HG02840 (cell line): Measurements from ENCODE around the gene MLLT6.

Experiments used
- ATAC-seq: cut with Tn5 transposase; IDR thresholded peaks from one replicate; pipeline ENCODE4 v1.9.1; 2021; ENCODE audit warnings: mild to moderate bottlenecking, moderate library complexity, moderate number of reproducible peaks; ENCODE audit not compliant: unreplicated experiment, low FRiP score

Gene MLLT6

DNA sequence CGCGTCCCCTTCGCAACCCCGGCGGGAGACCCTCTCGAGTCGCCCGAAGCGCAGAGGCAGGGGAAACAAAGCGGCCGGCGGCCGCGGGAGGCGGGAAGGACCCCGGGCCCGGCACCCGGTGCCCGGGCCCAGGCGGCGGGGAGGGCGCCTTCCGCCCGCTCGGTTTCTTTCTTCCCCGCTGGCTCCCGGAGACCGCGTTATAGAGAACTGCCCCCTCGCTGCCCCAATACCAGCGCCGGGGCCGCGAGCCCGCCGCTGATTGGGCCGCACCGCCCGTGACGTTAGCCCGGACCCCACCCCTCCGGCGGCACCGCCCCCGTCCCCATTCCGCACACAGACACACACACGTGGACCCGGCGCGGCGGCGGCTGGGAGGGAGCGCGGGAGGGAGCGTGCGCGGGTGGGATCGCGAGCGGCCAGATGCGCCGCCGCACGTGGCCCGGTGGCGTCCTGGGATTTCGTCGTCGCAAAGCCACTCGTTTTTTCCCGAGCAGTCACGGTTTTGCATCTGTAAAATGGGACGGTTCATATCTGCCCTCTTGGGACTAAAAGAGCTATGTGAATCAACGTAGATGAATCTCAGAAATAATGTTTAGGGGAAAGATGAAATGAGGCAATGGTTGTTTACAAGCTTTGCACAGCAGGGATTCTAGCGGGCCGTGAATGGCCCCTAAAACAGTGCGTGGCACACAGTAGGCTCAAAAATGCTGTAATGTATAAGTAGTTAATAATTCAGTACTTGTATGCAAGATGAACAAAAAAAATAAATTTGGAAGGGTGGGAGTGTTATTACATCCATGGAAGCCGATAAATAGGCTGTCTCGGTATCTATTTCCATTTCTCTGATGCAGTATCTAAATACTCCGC is 30.1 kb upstream of the MLLT6 start, which contains the start of gene EPOP:
TSS of gene EPOP (minus strand) at position 209 of the 867 bp plus-strand sequence. CDS start 462 bp downstream, outside the sequence.
- ATAC-seq, result no peak

DNA sequence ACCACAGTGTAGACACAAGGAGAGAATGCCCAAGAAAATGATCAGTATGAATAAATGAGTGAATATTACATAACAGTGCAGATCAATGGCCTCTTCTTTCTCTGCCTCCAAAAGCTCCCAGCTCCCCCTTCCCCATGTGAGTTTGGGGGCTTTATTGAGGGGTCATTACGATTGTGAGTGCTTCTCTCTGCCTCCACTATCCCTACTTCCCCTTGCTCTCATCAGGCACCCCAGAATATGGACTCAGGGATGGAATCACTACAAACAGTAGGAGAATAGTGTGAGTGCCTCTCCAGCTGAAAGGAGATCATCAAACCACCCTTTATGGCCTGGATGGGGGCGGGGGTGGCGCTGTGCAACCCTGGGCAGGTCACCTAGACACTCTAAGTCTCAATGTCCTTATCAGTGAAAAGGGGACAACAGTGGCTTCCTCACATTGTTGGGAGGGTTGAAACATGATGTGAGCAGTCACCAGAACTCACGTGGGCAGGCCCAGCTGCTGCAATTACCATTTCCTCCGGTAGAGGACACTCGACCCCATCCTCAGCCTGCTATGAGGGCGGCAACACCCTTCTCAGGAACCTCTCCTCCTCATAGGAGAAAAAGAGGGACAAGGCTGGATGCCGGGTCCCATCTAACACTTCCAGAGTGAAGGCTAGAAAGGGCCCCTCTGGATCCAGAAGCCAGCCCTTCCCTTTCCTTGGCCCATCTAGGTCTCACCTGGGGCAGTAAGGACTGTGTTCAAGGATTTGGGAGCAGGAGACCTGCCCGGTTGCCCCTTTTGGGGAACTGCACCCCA is 28.2 kb upstream of the MLLT6 start:
- ATAC-seq, result no peak

DNA sequence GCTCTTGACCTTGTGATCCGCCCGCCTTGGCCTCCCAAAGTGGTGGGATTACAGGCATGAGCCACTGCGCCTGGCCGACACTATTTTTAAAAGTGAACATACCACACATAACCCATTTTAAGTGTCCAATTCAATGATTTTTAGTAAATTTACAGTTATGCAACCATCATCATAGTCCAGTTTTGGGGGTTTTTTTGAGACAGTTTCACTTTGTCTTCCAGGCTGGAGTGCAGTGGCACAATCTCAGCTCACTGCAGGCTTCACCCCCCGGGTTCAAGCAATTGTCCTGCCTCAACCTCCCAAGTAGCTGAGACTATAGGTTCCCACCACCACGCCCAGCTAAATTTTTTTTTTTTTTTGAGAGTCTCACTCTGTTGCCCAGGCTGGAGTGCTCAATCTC is 27.3 kb upstream of the MLLT6 start:
- ATAC-seq, result no peak

DNA sequence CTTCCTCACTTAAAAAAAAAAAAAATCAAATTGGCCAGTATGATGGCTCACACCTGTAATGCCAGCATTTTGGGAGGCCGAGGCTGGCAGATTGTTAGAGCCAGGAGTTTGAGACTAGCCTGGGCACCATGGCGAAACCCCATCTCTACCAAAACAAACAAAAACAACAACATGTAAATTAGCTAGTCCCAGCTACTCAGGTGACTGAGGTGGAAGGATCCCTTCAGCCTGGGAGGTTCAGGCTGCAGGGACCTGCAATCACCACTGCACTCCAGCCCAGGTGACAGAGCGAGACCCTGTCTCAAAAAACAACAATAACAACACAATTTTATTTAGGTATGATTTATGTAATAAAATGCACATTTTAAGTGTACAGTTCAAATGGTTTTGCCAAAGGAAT is 24.0 kb upstream of the MLLT6 start:
- no peak for ATAC-seq

DNA sequence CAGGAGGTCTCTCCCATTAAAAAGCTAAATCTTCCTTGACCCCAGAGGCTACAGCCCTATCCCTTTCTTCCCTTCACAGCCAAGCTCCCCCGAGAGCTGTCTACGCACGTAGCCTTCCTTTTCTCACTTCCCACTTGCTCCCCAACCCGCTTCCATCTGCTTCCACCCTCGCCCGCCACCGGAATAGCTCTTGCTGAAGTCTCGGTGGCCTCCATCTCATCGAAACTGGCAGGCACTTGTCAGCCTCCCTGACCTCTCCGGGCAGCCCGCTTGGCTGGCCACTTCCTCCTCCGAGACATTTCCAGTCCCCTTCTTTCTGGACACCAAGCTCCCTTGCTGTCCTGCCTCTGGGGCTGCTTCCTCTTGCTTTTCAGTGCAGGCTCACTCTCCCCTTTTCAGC is 19.6 kb upstream of the MLLT6 start:
- no peak for ATAC-seq

DNA sequence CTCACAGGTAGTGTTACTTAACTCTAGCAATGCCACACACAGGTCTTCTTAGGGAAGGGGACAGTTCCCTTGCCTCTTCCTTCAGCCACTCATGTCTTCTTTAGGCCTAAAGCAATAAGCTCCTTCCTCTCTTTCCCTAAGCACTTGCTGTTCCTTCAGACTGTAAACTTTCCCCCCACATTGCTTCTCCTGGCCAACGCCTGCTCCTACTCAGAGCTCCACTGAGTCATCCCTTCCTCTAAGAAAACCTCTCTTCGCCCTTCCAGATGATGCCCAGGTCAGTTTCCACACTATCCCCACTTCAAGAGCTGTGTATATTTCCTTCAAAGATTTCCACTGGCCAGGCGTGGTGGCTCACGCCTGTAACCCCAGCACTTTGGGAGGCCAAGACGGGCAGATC is 17.8 kb upstream of the MLLT6 start:
- no peak for ATAC-seq

DNA sequence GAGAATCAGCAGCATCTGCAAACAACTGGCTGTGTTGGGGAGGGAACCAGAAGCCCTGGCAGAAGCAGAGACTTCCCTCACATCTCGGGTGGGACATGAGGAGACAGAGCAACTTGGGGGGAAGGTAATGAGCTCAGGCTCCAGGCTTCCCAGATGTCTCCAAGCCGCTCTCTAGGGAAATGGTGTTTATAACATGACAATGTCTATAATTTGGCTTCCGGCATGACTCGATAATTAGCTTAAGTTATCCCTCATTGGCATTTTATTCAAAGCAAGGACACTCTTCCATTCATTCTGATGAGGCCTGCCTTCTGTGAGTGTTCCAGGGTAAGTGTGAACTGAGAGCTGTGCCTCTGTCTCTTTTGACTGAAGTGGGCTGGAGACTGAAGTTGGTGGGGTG is 14.7 kb upstream of the MLLT6 start:
- ATAC-seq, result no peak

DNA sequence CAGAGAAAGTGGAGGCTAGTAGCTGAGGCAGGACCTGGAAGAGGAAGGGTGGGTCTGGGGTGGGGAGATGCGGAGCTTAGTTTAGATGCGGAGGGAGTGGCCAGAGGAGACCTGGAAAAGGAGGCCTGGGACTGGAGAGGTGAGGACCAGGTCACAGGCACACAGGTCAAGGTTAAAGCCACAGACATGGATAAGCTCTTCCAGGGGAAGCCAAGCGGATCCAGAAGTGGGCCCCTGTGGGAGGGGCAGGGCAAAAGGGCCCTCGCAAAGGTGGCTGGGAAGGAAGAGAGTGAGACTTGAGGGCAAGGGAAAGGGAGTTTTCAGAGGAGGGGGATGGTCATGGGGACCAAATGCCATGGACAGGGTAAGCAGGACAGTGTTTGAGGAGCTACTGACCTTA is 13.9 kb upstream of the MLLT6 start:
- ATAC-seq, result no peak

DNA sequence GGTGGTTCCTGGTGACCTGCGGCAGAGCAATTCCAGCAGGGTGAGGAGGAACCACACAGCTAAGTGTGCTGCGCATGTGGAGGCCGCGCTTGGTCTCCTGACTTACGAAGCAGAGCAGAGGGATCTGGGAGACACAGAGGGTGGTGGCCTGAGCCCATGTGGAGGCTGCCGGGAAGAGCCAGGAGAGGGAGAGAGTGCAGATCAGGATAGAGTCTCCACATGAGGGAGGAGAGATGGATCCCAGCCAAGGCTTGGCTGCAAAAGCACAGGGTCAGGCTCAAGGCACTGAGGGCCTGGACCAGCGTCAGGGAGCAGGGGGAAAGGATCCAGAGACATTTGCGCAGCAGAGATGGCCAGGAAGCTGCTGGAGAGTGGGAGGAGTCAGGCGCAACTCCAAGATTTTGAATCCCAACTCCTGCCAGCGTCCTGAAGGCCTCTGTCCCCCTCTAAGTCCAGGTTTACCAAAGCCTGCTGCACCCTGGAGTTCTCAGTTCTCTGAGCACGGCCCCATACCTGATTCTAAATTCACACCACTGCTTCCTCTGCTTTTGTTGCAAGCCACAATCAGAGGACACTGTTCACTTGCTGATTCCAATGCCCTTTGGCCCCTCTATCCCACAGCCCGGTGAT is 11.3 kb upstream of the MLLT6 start:
- ATAC-seq, result no peak

DNA sequence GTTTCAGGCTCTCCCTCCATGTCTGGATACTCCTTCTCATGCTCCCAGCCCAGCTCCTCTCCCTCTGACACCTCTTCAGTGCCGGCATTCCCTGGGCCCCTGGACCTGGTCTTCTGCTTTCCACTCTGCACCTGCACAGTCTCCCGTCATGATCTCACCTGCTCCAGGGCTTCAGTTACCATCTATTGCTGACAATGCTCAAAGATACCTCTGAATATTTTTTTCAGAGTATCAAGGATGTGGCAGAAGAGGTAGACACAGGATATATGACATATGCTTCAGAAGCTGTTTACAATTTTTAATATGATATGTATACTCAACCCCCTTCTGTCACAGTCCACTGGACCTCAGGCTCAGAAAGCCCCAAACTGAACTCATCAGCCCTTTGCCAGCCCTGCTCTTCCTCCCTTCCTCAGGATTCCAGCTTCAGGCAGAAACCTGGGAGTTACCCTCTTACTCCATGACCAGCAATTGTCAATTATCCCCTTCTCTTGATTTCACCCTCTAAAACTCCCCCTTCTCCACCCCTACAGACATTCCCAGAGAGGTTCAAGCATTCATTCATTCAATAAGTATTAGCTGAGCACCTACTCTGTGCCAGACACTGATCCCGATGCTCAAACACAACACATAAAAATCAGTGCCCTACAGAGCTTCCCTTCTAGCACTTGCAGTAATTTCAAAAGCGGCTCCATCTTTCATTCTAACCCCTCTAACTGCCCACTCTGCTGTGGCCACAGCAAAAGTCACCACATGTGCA is 7.8 kb upstream of the MLLT6 start:
- ATAC-seq, result no peak

DNA sequence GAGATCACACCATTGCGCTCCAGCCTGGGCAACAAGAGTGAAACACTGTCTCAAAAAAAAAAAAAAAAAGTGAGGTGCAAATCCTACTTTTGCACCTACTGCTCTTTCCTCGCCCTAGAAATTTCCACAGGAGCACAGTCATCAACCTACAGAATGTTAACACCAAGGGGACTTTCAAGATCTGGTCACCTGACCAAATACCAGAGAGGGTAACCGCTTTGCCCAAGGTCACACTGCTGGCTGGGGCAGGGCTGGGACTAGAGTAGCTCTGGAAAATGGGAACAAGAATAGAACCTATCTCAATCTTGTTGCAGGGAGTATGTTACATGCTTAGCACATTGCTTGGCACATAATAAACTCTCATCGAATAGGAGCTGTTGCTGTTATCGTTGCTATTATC is 6.3 kb upstream of the MLLT6 start:
- no peak for ATAC-seq

DNA sequence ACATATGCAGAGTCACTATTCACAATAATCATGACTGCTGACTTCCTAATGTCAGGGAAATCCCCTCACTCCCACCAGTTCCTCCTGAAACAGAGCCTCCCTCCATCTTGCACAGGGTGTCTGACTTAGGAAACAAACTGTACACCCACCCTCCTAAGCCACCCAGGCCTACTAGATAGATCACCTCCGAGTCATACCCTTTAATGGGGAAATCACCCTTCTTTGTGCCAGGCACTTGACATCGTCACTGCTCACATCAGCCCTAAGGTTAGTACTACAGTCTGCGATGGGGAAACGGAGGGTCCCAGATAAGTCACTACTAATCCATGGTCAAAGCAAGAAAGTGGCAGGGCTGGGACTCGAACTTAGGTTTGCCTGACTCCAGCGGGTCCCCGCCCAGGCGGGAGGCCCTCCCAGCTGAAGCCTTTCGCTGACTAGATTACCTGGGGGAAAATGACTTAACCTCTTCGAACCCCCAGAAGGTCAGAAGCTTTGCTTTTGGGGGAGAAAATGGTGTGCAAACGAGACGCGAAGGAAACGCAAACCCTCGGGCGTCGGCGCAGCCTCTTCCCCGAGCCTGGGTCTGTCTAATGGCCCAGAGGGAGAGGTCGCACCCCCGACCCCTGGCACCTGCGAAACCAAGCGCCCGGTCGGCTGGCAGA is 3.4 kb upstream of the MLLT6 start:
- ATAC-seq, result peak; percentile 20

DNA sequence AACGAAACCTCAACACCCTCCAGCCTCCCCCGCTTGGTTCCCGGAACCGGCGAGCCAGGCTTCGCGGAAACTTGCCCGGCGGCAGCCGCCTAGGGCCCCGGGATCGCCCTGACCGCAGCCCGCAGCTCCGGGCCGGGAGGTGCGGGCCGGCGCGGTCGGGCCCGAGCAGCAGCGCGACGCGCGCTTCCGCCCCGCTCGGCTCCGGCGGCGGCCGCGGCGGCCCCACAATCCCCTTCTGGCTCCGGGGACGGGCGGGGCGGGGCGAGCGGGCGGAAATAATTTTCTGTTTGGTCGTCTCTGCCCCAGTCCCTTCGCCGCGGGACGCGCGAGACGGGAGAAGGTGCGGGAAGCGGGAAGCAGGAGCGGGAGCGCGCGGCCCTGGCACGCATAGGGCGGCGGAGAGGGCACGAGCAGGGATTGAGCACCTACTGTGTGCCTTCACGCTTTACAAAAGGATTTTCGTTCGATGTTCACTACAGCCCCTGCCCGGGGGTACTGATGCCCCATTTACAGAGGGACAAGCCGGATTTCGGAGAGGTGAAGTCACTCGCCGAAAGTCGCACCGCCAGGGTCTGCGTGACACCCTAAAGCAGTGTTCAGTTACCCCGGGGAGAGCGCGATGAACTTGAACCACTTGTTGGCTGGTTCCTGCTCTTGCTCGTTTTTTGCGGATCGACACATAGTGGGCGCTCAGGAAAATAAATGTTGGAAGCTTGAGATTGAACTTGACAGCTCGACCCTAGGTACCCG is 2.7 kb upstream of the MLLT6 start:
- peak; percentile 38 for ATAC-seq

DNA sequence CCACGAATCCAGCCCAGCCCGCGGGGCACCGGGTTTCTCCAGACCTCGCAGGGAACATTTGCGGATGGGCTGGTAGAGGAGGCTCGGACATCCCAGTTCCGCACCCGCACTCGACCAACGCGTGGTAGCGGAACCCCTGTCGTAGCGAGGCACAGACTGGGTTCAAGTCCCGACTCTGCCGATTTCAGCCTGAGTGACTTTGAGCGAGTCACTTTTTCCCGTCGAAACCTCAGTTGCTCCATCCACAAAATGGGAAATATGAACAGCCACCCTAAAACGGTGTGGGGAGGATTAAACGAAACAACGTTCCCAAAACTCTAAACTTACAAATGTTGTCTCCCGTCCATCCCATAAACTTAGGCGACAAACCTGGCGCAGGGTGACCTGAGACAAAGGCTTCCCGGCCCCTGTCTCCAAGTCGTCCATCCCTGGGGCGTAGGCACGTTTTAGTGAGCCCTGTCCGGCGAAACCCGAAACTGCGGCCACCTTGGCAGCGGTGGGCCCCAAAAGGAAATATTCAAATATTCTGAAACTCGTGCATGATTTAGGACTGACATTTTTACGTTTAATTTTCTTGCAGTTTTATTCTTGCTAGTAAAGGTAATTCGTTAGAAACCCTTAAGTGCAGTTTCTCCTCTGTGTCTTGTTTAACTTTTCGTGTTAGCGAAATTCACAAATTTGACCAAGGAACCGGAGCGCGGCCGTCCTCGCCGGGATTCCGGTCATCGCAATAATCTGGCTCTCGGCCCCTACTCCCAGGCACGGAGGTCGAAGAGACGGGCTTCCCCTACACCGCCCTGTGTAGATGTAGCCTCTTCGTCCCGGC is 1.9 kb upstream of the MLLT6 start:
- no peak for ATAC-seq

DNA sequence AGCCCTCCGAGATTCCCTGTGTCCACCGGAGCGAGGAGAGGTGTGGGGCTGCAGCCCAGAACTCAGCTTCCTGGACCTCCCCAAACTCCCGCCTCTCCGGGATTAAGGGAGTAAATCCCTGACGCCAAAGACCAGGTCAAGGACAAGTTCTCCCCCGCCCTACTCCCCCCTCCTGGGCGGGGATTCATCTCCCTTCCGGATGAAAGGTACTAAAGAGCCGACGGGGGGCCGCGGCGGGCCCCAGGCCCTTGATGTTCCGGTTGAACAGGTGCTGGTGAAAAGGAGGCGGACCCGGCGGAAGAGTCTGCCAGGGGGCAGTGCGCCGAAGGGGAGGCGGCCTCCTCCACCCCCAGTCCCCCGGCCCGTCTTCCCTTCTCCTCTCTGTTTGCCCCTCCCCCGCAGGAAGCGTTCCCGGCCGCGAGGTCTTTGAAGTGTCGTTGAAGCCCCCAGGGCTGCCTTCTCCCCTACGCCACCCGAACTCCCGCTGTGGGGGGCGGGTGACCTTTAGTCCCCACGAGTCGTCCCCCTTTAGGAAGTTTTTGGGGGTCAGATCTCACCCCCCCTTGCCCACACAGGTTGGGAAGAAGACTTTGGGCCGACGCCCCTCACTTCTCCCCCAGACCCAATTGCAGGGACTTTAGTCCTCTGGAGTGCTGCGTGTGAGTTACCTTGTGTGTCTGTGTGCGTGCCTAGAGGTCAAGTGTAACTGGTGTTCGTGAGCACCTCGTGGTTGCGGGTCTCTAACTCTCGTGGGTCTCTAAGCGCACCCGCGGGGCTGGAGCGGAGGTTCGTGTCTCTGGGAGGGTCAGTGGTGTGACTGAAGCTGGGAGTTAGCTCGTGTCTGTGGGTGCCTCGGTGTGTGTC is 1.1 kb upstream of the MLLT6 start:
- ATAC-seq, result no peak

DNA sequence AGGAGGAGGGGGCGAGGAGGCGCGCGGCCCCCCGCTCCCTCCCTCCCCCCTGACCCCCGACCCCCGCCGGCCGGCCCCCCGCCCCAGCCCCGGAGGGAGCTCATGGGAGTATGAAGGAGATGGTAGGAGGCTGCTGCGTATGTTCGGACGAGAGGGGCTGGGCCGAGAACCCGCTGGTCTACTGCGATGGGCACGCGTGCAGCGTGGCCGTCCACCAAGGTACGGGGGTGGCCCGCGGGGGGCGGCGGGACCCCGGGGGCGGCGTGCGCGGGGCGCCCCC is 390 bp downstream of the MLLT6 start:
- ATAC-seq, result no peak

DNA sequence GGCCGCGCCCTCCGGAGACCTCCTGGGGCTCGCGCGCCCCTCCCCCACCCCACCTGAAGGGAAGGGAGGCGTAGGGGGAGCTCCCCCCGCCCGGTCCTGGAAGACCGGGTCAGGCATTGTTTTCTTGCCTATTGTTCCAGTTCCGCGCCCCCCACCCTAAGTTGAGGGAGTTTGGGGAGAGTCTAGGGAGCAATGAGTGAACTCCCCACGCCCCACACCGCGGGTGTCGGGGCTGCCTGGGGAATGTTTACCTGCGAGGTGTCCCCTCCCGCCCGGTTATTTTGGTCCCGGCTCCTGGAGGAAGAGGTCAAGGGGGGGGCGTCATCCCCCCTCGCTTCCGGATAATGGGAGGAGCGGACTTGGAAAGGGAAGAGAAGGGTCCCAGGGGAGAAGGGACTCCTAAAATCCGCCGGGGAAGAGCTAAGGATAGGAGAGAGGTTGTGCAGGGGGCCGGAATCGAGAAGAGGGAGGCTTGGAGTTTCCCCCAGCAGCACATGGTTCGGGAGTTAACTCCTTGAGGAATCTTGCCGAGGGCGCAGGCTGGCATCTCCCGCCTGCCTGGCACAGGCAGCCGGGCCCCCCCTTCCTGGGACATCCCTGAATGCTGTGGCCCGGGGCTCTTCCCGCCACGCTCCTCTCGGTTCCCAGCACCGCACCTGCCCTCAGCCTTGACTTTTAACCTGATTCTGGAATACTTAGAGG is 881 bp downstream of the MLLT6 start:
- ATAC-seq, result no peak
